T-helper 17 cell (primary cell): Measurements from ENCODE around the gene ADORA2A. TPM values are rescaled to one million over a fixed set of nuclear protein-coding genes. Genes with fewer than 3 reads are reported as not detected.

Source experiments
- ATAC-seq: fragments of 150-1000 bp; cut with Tn5 transposase; 2 replicates; pipeline ENCODE4 v1.10.0; 2021; ENCODE audit warnings: mild to moderate bottlenecking, moderate library complexity
- DNase-seq, 3 donors: peaks; one replicate each; pipeline versions ENCODE4 v3.0.0 to v3.0.0-alpha.2; 2020 to 2021
- H3K9me3 ChIP-seq: one replicate; pipeline ENCODE4 v1.7.0; 2013; ENCODE audit warnings: low read length, mild to moderate bottlenecking; ENCODE audit not compliant: control insufficient read depth, poor library complexity, severe bottlenecking
- H3K27ac Mint-ChIP-seq: one replicate; pipeline ENCODE4 v1.8.0; 2022; ENCODE audit warnings: mild to moderate bottlenecking, moderate library complexity, mixed read lengths
- H3K27me3 Mint-ChIP-seq: one replicate; pipeline ENCODE4 v1.8.0; 2022; ENCODE audit warnings: mixed read lengths
- H3K36me3 Mint-ChIP-seq: one replicate; pipeline ENCODE4 v1.8.0; 2022; ENCODE audit warnings: low read depth, mixed read lengths
- H3K4me1 Mint-ChIP-seq: one replicate; pipeline ENCODE4 v1.8.0; 2022; ENCODE audit warnings: mild to moderate bottlenecking, mixed read lengths
- H3K4me3 Mint-ChIP-seq: one replicate; pipeline ENCODE4 v1.8.0; 2022; ENCODE audit warnings: mild to moderate bottlenecking, moderate library complexity, mixed read lengths
- total RNA-seq, 4 donors: library from RNA in 2 of 4; stranded (reverse) in 2 of 4; gene quantifications; one replicate each; pipeline ENCODE4 v1.2.3 and lab custom pipeline; 2022 to 2026

The ADORA2A gene
- total RNA-seq, 2 donors from 2014 or later, result 20.4 to 22.0 TPM

DNA sequence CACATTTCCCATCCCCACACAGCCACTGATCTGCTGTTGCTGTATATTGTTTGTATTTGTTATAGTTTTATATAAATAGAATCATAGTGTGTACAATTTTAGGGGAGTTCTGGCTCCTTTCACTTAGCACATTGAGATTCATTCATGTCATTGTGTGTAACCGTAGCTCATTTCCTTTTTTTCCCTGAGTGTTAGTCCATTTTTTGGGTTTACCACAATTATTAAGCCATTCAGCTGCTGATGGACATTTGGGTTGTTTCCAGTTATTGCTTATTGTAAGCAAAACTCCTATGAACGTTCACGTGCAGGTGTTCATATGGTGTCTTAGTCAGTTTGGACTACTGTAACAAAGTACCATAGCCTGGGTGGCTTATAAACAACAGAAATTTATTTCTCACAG lies 33.6 kb upstream of the ADORA2A start:
- H3K9me3 ChIP-seq, result no peaks in the 10 kb centered on the region
- H3K27ac Mint-ChIP-seq, result no peak overlapping the region
- peaks cover 6% of the 10 kb centered on the region for H3K4me1 Mint-ChIP-seq
- DNase-seq, result no peak
- no peaks in the 10 kb centered on the region for H3K27me3 Mint-ChIP-seq
- H3K4me3 Mint-ChIP-seq, result no peak overlapping the region
- H3K36me3 Mint-ChIP-seq, result peaks cover 5% of the 10 kb centered on the region
- ATAC-seq, result no peak

DNA sequence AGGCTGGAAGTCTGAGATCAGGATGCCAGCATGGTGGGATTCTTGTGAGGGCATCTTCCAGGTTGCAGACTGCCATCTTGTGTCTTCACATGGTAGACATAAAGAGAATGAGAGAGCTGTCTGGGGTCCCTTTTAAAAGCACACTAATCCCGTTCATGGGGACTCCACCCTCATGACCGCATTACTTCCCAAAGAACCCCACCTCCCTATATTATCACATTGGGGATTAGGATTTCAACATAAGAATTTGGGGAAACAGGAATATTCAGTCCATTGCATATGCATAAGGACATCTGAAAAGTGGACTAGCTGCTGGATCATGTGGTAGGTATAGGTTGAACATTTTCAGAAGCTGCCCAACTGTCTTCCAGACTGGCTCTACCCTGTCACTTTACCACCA lies 33.1 kb upstream of the ADORA2A start:
- no peaks in the 10 kb centered on the region for H3K9me3 ChIP-seq
- peaks cover 5% of the 10 kb centered on the region for H3K36me3 Mint-ChIP-seq
- DNase-seq (no peak), ATAC-seq (no peak)
- H3K4me1 Mint-ChIP-seq, result peaks cover 6% of the 10 kb centered on the region
- no peaks in the 10 kb centered on the region for H3K27me3 Mint-ChIP-seq
- H3K4me3 Mint-ChIP-seq, result no peak overlapping the region
- H3K27ac Mint-ChIP-seq, result no peak overlapping the region

DNA sequence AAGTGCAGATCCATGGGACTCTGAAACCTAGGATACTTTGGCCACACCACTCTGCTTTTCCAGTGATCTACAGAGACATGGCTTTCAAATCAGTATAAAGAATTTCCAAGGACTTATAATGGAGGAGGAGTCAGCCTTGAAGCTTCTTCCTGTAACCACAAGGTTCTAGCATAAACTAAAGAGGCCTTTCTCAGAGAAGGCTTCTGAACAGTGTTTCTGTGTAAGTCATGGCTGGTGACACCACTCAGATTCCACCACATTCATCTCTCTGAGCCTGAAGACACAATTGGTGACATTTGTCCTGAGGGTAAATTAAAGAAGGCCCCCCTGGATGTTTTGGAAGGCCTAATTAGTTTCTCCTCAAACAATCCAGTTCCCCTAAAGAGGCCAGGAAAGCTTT lies 29.0 kb upstream of the ADORA2A start:
- H3K27ac Mint-ChIP-seq, result no peak overlapping the region
- DNase-seq (no peak), ATAC-seq (no peak)
- peaks cover 29% of the 10 kb centered on the region for H3K4me1 Mint-ChIP-seq
- no peaks in the 10 kb centered on the region for H3K27me3 Mint-ChIP-seq
- no peaks in the 10 kb centered on the region for H3K9me3 ChIP-seq
- no peak overlapping the region for H3K4me3 Mint-ChIP-seq
- peaks cover 5% of the 10 kb centered on the region for H3K36me3 Mint-ChIP-seq

DNA sequence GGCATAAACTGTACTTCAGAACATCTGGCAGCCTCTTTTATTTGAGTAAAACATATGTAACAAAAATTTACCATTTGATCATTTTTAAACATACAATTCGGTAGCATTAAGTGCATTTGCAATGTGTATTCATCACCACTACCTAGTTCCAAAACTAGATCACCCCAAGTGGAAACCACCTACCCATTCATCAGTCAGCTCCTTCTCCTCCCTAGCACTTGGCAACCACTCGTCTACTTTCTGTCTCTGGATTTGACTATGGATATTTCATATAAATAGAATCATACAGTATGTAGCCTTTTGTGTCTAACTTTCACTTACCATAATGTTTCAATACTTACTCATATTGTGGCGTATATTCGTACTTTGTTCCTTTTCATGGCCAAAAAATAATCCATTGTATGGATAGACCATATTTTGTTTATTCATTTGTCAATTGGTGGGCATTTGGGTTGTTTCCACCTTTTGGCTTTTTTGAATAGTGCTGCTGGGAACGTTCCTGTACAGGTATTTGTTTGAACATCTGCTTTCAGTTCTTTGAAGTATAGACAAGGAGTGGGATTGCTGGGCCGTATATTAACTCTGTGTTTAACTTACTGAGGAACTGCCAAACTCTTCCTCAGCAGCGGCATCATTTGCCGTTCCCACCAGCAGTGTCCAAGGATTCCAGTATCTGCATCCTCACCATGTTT lies 27.2 kb upstream of the ADORA2A start:
- peak; percentile 51 for ATAC-seq
- Mint-ChIP-seq H3K36me3 (peaks cover 6% of the 10 kb centered on the region), H3K27ac (peak overlapping the region; percentile 77), H3K4me3 (peak overlapping the region; percentile 88), H3K4me1 (peaks cover 31% of the 10 kb centered on the region), H3K27me3 (no peaks in the 10 kb centered on the region)
- no peaks in the 10 kb centered on the region for H3K9me3 ChIP-seq
- DNase-seq, result no peak

DNA sequence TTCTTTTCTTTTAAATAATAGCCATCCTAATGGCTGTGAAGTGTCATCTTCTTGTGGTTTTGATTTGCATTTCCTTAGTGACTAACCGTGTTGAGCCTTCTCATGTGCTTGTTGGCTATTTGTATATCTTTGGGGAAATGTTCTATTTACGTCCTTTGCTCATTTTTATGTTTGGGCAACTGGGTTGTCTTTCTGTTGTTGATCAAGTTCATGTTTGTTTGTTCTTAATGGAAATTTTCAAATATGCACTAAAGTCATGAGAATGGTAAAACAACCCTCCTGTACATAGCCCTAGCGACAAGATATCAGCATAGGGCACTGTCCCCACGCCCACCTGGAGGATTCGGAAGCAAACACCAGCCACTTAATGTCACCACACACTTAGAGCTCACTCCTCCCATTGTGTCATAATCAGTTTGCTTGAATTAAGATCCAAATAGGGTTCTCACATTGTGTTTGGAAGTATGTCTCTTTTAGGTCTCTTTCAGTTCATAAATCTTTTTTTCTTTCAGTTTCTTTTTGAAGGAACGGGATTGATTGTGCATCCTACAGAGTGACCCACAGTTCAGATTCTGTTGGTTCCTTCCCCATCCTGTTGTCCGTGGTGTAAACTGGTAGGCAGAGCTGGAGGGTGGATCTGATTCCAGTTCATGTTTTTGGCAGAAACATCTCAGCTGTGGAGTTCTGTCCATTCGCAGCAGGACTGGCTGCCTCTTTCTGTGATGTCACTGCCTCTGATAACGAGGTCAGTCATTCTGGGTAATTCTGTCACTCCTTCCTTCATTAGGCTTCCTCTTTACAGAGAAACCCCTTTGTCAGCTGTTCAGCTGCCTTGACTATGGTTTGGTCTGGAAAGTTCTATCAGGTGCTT lies 26.4 kb upstream of the ADORA2A start:
- ATAC-seq (peak; percentile 57), DNase-seq (no peak)
- H3K36me3 Mint-ChIP-seq, result peaks cover 4% of the 10 kb centered on the region

DNA sequence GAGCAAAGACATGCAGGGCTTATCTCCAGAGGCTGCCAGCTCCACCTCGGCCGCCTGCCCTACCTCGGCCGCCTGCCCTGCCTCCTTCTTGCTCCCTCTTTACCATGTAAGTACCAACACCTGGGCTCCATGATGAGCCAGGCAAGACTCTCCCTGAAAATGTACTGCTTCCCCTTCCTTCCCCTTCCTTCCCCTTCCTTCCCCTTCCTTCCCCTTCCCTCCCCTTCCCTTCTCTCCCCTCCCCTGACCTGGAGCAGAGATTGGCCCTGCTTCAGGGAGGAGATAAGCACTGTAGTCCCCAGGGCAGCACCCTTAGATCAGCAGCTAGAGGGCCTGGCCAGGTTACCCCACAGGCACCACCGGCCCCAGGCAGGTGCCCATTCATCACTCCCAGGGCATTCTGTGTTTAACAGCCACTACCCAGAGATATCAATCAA lies 25.4 kb upstream of the ADORA2A start:
- peak overlapping the region; percentile 77 for H3K27ac Mint-ChIP-seq
- DNase-seq (no peak), ATAC-seq (no peak)
- H3K4me3 Mint-ChIP-seq, result no peak overlapping the region
- H3K36me3 Mint-ChIP-seq, result peaks cover 4% of the 10 kb centered on the region
- H3K4me1 Mint-ChIP-seq, result peaks cover 32% of the 10 kb centered on the region
- no peaks in the 10 kb centered on the region for H3K9me3 ChIP-seq
- H3K27me3 Mint-ChIP-seq, result no peaks in the 10 kb centered on the region

More for the DNA sequence above, 26.4 kb upstream of the ADORA2A start:
- Mint-ChIP-seq H3K4me1 (peaks cover 29% of the 10 kb centered on the region), H3K27ac (peak overlapping the region; percentile 77), H3K4me3 (peak overlapping the region; percentile 88), H3K27me3 (no peaks in the 10 kb centered on the region)
- no peaks in the 10 kb centered on the region for H3K9me3 ChIP-seq

GRCh38 chr22:24402460-24403192 lies 24.8 kb upstream of the ADORA2A start:
- H3K27me3 Mint-ChIP-seq, result no peaks in the 10 kb centered on the region
- ATAC-seq (peak; percentile 26), DNase-seq (no peak)
- no peaks in the 10 kb centered on the region for H3K9me3 ChIP-seq
- peaks cover 4% of the 10 kb centered on the region for H3K36me3 Mint-ChIP-seq
- H3K4me1 Mint-ChIP-seq, result peaks cover 37% of the 10 kb centered on the region
- no peak overlapping the region for H3K4me3 Mint-ChIP-seq
- peak overlapping the region; percentile 34 for H3K27ac Mint-ChIP-seq

- Mint-ChIP-seq H3K27me3 (no peaks in the 10 kb centered on the region), H3K36me3 (peaks cover 4% of the 10 kb centered on the region), H3K4me3 (no peak overlapping the region), H3K27ac (peak overlapping the region; percentile 34), H3K4me1 (peaks cover 37% of the 10 kb centered on the region)
- no peak for DNase-seq
- no peak for ATAC-seq
- H3K9me3 ChIP-seq, result no peaks in the 10 kb centered on the region
Observed at GRCh38 chr22:24403346-24403745, 24.1 kb upstream of the ADORA2A start.

GRCh38 chr22:24404561-24405275 lies 22.7 kb upstream of the ADORA2A start:
- Mint-ChIP-seq H3K4me1 (peaks cover 37% of the 10 kb centered on the region), H3K27ac (no peak overlapping the region), H3K4me3 (no peak overlapping the region), H3K27me3 (no peaks in the 10 kb centered on the region), H3K36me3 (peaks cover 4% of the 10 kb centered on the region)
- DNase-seq (no peak), ATAC-seq (no peak)
- no peaks in the 10 kb centered on the region for H3K9me3 ChIP-seq

DNA sequence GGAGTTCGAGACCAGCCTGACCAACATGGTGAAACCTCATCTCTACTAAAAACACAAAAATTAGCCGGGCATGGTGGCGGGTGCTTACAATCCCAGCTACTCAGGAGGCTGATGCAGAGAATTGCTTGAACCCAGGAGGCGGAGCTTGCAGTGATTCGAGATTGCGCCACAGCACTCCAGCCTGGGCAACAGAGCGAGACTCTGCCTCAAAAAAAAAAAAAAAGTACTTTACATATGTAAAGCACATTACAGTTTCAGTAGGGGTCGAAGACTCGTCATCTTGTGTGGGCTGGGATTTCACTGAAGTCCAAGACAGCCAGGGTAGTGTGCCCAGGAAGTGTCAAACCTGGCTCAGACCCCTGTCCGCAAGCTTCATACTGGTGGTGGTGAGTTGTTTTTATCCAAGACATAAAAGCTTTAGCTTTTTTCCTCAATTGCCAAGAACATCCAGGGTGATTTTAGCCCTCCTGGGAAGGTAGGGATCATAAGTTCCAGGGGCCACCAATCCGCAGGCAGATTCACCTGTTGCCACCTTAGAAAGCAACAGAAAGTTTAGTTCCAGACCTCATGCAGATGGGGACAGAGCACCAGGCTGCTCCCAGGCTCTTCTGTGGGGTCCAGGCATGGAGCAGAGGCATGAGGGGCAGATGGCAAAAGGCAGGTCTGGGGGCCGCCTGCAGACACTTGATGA lies 21.6 kb upstream of the ADORA2A start:
- no peaks in the 10 kb centered on the region for H3K27me3 Mint-ChIP-seq
- no peaks in the 10 kb centered on the region for H3K9me3 ChIP-seq
- H3K36me3 Mint-ChIP-seq, result peaks cover 4% of the 10 kb centered on the region
- H3K27ac Mint-ChIP-seq, result no peak overlapping the region
- H3K4me1 Mint-ChIP-seq, result peaks cover 29% of the 10 kb centered on the region
- H3K4me3 Mint-ChIP-seq, result no peak overlapping the region
- DNase-seq (no peak), ATAC-seq (no peak)

- Mint-ChIP-seq H3K27ac (peak overlapping the region; percentile 41), H3K4me3 (no peak overlapping the region), H3K27me3 (no peaks in the 10 kb centered on the region), H3K36me3 (peaks cover 4% of the 10 kb centered on the region), H3K4me1 (peaks cover 21% of the 10 kb centered on the region)
- H3K9me3 ChIP-seq, result no peaks in the 10 kb centered on the region
- ATAC-seq (no peak), DNase-seq (no peak)
Observed at GRCh38 chr22:24406322-24407277, 20.8 kb upstream of the ADORA2A start.
